Effector memory CD4-positive, alpha-beta T cell (primary cell): Measurements from ENCODE around the gene DHRS13.
A peak's percentile ranks its signal among the peaks of the same experiment; 100 is the strongest.
"Not testable (repeated sequence)": the region's sequence is repeated elsewhere in the genome, so short reads cannot be mapped to it uniquely, and the experiment has no call there.

Experiments
- DNase-seq, 3 donors: peaks; one replicate each; pipeline ENCODE4 v3.0.0-alpha.2; 2020
- H3K27ac ChIP-seq: 2 replicates; pipeline ENCODE4 v1.7.0; 2013; ENCODE audit warnings: mild to moderate bottlenecking, low read length, moderate library complexity; ENCODE audit not compliant: insufficient read depth, poor library complexity, severe bottlenecking
- H3K27me3 ChIP-seq: replicated peaks from 2 replicates; pipeline ENCODE4 v1.7.0; 2013; ENCODE audit warnings: mild to moderate bottlenecking, low read length; ENCODE audit not compliant: insufficient read depth, control insufficient read depth, poor library complexity, severe bottlenecking
- H3K36me3 ChIP-seq: 2 replicates; pipeline ENCODE4 v1.7.0; 2013; ENCODE audit warnings: mild to moderate bottlenecking, low read length, moderate library complexity; ENCODE audit not compliant: control insufficient read depth, insufficient read depth
- H3K4me1 ChIP-seq: 2 replicates; pipeline ENCODE4 v1.7.0; 2013; ENCODE audit warnings: low read length, mild to moderate bottlenecking; ENCODE audit not compliant: control insufficient read depth, insufficient read depth, poor library complexity, severe bottlenecking
- H3K4me3 ChIP-seq: 2 replicates; pipeline ENCODE4 v1.7.0; 2013; ENCODE audit warnings: low read length, low read depth, mild to moderate bottlenecking; ENCODE audit not compliant: insufficient read depth, poor library complexity, severe bottlenecking
- H3K9me3 ChIP-seq: 2 replicates; pipeline ENCODE4 v1.7.0; 2013; ENCODE audit warnings: mild to moderate bottlenecking, low read length, moderate library complexity; ENCODE audit not compliant: control insufficient read depth

DHRS13 gene

DNA sequence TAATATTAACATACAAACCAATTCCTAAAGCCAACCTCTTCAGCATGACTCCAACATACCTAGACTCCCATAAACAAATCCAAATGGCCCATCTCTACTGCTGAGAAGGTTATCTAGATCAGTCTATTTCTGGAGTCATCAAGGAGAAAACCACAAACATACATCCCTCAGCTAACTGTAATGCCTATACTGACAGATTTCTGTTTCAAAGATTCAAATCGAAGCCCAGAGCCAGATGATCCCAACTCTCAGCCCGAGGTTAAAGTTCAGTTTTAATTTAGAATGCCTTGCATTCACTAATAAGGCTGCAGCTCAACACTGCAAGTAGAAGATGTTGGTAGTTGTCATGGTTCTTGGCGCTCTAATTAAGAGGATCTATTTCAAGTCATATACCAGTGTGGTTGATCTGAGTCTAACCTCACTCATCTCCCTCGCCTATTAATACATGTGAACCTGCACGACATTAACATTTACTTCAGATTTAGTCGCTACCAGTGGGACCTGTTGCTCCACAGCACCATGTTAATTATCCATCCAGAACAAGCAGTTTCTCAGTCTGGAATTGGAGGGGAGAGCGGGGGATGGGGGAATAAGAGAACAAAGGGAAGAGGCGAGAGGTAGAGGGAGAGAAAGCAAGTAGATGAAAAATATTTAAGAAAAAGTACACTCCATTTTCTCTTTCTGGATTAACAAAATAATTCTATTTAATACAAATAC is 33.0 kb upstream of the DHRS13 start:
- peaks cover 17% of the 10 kb centered on the region for H3K4me1 ChIP-seq

DNA sequence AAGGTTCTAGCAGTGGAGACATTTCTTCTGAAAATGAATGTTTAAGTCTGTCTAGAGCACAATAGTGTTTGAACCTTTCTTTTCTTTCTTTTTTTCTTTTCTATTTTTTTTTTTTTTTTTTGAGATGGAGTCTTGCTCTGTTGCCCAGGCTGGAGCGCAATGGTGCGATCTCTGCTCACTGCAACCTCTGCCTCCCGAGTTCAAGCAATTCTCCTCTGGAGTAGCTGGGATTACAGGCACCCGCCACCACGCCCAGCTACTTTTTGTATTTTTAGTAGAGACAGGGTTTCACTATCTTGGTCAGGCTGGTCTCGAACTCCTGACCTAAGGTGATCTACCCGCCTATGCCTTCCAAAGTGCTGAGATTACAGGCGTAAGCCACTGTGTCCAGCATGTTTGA is 31.6 kb upstream of the DHRS13 start:
- H3K4me3 ChIP-seq, DNase-seq, H3K4me1 ChIP-seq, H3K27me3 ChIP-seq, H3K27ac ChIP-seq, H3K9me3 ChIP-seq: not testable (repeated sequence)
- peaks cover 12% of the 10 kb centered on the region for H3K36me3 ChIP-seq

More for the DNA sequence above, 33.0 kb upstream of the DHRS13 start:
- H3K9me3 ChIP-seq: no peaks in the 10 kb centered on the region
- no peak overlapping the region for H3K27ac ChIP-seq
- no peaks in the 10 kb centered on the region for H3K27me3 ChIP-seq
- no peak for DNase-seq
- no peak overlapping the region for H3K4me3 ChIP-seq
- peaks cover 15% of the 10 kb centered on the region for H3K36me3 ChIP-seq

DNA sequence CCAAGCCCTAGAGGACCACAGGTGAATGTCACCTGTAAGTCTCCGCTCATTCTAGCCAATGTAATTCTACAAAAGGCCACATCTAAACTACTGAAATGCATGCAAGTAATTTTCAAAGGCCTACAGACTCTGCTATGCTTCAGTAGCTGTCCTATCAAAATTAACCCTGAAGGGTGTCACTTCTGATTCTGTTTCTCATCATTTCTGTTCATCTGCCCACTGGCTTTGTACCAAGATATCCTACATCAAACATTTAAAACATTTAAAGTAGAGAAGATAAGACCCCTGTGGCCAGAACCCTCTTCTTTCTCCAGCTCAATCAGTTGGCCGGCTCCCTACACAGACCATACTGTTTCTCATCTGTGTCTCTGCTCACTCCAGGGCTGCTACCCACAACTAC is 26.9 kb upstream of the DHRS13 start:
- H3K4me3 ChIP-seq: no peak overlapping the region
- H3K9me3 ChIP-seq: no peaks in the 10 kb centered on the region
- peaks cover 4% of the 10 kb centered on the region for H3K36me3 ChIP-seq
- no peak for DNase-seq
- H3K27ac ChIP-seq: peak overlapping the region; percentile 22
- H3K27me3 ChIP-seq: no peaks in the 10 kb centered on the region
- peaks cover 28% of the 10 kb centered on the region for H3K4me1 ChIP-seq

GRCh38 chr17:28928061-28928460 is 25.2 kb upstream of the DHRS13 start:
- Histone ChIP-seq H3K27me3 (no peaks in the 10 kb centered on the region), H3K9me3 (no peaks in the 10 kb centered on the region), H3K27ac (peak overlapping the region; percentile 92), H3K4me1 (peaks cover 29% of the 10 kb centered on the region), H3K36me3 (peaks cover 15% of the 10 kb centered on the region), H3K4me3 (no peak overlapping the region)
- peak in 1 of 3 donors; percentile 9 for DNase-seq

DNA sequence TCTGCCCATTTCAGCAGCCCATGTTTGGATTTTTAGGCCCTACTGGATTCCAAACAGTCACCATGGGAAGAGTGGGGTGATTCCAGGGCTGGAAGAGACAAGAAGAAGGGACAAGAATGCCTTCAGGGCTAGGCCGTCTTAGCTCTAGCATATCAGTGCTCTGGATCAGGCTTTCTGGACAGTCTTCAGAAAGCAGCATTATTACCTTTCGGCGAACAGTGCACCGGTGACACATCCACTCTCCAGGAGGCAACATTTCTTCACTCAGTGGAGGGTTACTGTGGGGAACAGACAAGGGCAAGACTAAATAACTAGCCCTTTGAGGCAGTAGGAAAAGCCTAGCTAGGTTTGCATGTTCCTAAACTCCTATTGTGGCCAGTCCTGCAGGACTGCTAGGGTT is 23.9 kb upstream of the DHRS13 start:
- no peak for DNase-seq
- no peaks in the 10 kb centered on the region for H3K27me3 ChIP-seq
- H3K36me3 ChIP-seq: peaks cover 24% of the 10 kb centered on the region
- no peaks in the 10 kb centered on the region for H3K9me3 ChIP-seq
- peaks cover 29% of the 10 kb centered on the region for H3K4me1 ChIP-seq
- peak overlapping the region; percentile 92 for H3K27ac ChIP-seq
- H3K4me3 ChIP-seq: no peak overlapping the region

- no peaks in the 10 kb centered on the region for H3K27me3 ChIP-seq
- no peaks in the 10 kb centered on the region for H3K9me3 ChIP-seq
- peaks cover 29% of the 10 kb centered on the region for H3K4me1 ChIP-seq
- peak overlapping the region; percentile 92 for H3K27ac ChIP-seq
- peaks cover 28% of the 10 kb centered on the region for H3K36me3 ChIP-seq
- no peak for DNase-seq
- H3K4me3 ChIP-seq: no peak overlapping the region
Observed at GRCh38 chr17:28926366-28926765, 23.5 kb upstream of the DHRS13 start.

- H3K27ac ChIP-seq: peak overlapping the region; percentile 92
- no peaks in the 10 kb centered on the region for H3K27me3 ChIP-seq
- no peaks in the 10 kb centered on the region for H3K9me3 ChIP-seq
- no peak overlapping the region for H3K4me3 ChIP-seq
- DNase-seq: peak; percentile 41 to 56 (median 51)
- H3K36me3 ChIP-seq: peaks cover 32% of the 10 kb centered on the region
- H3K4me1 ChIP-seq: peaks cover 29% of the 10 kb centered on the region
Observed at GRCh38 chr17:28925912-28926365, 23.1 kb upstream of the DHRS13 start.

GRCh38 chr17:28920201-28920600 is 17.3 kb upstream of the DHRS13 start:
- H3K36me3 ChIP-seq: peaks cover 84% of the 10 kb centered on the region

GRCh38 chr17:28918295-28918694 is 15.4 kb upstream of the DHRS13 start:
- Histone ChIP-seq H3K27me3 (no peaks in the 10 kb centered on the region), H3K36me3 (peaks cover 92% of the 10 kb centered on the region), H3K4me3 (no peak overlapping the region), H3K4me1 (no peaks in the 10 kb centered on the region), H3K27ac (no peak overlapping the region), H3K9me3 (no peaks in the 10 kb centered on the region)
- no peak for DNase-seq

More at GRCh38 chr17:28920201-28920600, 17.3 kb upstream of the DHRS13 start:
- Histone ChIP-seq H3K27me3 (no peaks in the 10 kb centered on the region), H3K27ac (no peak overlapping the region), H3K4me3 (no peak overlapping the region), H3K9me3 (no peaks in the 10 kb centered on the region), H3K4me1 (peaks cover 5% of the 10 kb centered on the region)
- DNase-seq: no peak

GRCh38 chr17:28917465-28917864 is 14.6 kb upstream of the DHRS13 start:
- no peak for DNase-seq
- H3K9me3 ChIP-seq: no peaks in the 10 kb centered on the region
- peaks cover 93% of the 10 kb centered on the region for H3K36me3 ChIP-seq
- H3K4me3 ChIP-seq: no peak overlapping the region
- H3K4me1 ChIP-seq: no peaks in the 10 kb centered on the region
- H3K27me3 ChIP-seq: no peaks in the 10 kb centered on the region
- no peak overlapping the region for H3K27ac ChIP-seq
